Gastroesophageal sphincter (tissue), 3 donors: Measurements from ENCODE around the gene FASLG.

Experiments used
- POLR2A ChIP-seq, 2 donors: fragments of 450-650 bp; IDR thresholded peaks; one replicate each; pipeline ENCODE4 v1.6.1; 2017; ENCODE audit warnings: antibody characterized with exemption in 2 of 2, mild to moderate bottlenecking in 2 of 2, moderate library complexity in 1 of 2
- TF ChIP-seq, protein P1 (sequence below), 4 experiments: fragments of 200-600 bp in 2 of 4; fragments of 450-650 bp in 2 of 4; sonication (generic) in 1 of 4; IDR thresholded peaks; one replicate each; pipeline ENCODE4 v1.5.1; 2017 to 2019; ENCODE audit warnings: antibody characterized with exemption in 4 of 4, mild to moderate bottlenecking in 2 of 4, moderate library complexity in 2 of 4

- TF ChIP-seq, protein P1, sequence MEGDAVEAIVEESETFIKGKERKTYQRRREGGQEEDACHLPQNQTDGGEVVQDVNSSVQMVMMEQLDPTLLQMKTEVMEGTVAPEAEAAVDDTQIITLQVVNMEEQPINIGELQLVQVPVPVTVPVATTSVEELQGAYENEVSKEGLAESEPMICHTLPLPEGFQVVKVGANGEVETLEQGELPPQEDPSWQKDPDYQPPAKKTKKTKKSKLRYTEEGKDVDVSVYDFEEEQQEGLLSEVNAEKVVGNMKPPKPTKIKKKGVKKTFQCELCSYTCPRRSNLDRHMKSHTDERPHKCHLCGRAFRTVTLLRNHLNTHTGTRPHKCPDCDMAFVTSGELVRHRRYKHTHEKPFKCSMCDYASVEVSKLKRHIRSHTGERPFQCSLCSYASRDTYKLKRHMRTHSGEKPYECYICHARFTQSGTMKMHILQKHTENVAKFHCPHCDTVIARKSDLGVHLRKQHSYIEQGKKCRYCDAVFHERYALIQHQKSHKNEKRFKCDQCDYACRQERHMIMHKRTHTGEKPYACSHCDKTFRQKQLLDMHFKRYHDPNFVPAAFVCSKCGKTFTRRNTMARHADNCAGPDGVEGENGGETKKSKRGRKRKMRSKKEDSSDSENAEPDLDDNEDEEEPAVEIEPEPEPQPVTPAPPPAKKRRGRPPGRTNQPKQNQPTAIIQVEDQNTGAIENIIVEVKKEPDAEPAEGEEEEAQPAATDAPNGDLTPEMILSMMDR (IDR thresholded peaks at IDR 0.05) = no peak
- no peak for TF ChIP-seq POLR2A (IDR thresholded peaks at IDR 0.05)
Measured at GRCh38 chr1:172698224-172698623, 39.3 kb downstream of the FASLG start.
